ENCODE results near the gene MYOF. TPM values are rescaled to one million over a fixed set of nuclear protein-coding genes. Genes with fewer than 3 reads are reported as not detected.
A peak's percentile ranks its signal among the peaks of the same experiment; 100 is the strongest.

The MYOF gene
- total RNA-seq, 4 donors from 2014 or later: 77.8 to 174 (median 116) TPM

DNA sequence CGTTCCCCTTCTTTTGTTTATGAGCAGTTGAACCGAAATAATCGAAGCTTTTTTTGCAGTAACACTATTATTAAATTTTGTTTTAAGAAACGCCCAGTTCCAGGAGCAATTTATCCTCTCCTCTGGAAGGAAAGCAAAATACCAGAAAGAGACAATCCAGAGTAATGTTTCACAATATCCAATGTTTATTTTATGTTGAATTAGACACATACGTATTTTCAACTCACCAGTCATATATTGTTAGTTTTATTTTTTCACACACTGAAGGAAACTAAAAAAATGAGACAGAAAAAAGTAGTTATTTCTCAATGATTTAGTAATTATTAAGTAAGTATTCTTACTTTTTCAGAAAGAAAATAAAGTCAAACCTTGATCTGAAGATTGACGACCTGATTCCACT lies 85.1 kb downstream of the MYOF start:
- H3K27ac ChIP-seq: no peak overlapping the region
- WGBS: 66% methylated on average over 6 of the region's 6 CpGs
- H3K27me3 ChIP-seq: no peaks in the 10 kb centered on the region

DNA sequence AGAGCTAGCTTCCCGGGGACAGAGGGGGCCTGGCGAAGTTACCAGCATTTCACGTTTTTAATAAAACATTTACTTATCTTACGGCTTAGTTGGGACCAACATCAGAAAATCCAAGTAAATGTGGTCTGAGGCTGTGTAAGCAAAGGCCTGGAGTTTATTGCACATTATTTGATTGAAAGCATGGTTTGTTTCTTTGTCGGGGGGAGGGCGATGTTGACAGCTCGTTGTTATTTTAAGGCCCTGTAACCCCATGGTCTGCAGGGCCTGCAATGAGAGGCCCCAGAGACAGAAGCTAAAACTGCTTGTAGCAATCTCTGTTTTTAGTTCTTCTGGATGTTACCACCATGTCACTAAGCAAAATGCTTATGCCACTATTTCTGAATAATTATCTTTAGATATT lies 88.9 kb downstream of the MYOF start:
- Histone ChIP-seq H3K27ac (no peak overlapping the region), H3K4me3 (no peak overlapping the region), H3K36me3 (peaks cover 52% of the 10 kb centered on the region), H3K9me3 (no peaks in the 10 kb centered on the region), H3K4me1 (no peaks in the 10 kb centered on the region), H3K27me3 (no peaks in the 10 kb centered on the region)
- no peak for DNase-seq (ENCODE audit: low spot score in 2 of 2)
- TF ChIP-seq, protein P1, sequence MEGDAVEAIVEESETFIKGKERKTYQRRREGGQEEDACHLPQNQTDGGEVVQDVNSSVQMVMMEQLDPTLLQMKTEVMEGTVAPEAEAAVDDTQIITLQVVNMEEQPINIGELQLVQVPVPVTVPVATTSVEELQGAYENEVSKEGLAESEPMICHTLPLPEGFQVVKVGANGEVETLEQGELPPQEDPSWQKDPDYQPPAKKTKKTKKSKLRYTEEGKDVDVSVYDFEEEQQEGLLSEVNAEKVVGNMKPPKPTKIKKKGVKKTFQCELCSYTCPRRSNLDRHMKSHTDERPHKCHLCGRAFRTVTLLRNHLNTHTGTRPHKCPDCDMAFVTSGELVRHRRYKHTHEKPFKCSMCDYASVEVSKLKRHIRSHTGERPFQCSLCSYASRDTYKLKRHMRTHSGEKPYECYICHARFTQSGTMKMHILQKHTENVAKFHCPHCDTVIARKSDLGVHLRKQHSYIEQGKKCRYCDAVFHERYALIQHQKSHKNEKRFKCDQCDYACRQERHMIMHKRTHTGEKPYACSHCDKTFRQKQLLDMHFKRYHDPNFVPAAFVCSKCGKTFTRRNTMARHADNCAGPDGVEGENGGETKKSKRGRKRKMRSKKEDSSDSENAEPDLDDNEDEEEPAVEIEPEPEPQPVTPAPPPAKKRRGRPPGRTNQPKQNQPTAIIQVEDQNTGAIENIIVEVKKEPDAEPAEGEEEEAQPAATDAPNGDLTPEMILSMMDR (IDR thresholded peaks at IDR 0.05): no peak
- no peak for TF ChIP-seq EP300 (IDR thresholded peaks at IDR 0.05)
- TF ChIP-seq POLR2AphosphoS5 (IDR thresholded peaks at IDR 0.05): no peak
- no peak for TF ChIP-seq POLR2A (IDR thresholded peaks at IDR 0.05)
- 76% methylated on average over 7 of the region's 7 CpGs for WGBS

More for the DNA sequence above, 85.1 kb downstream of the MYOF start:
- H3K4me3 ChIP-seq: no peak overlapping the region
- TF ChIP-seq POLR2A (IDR thresholded peaks at IDR 0.05): no peak
- TF ChIP-seq, protein P1 (IDR thresholded peaks at IDR 0.05): no peak
- no peak for TF ChIP-seq POLR2AphosphoS5 (IDR thresholded peaks at IDR 0.05)
- TF ChIP-seq EP300 (IDR thresholded peaks at IDR 0.05): no peak
- H3K4me1 ChIP-seq: no peaks in the 10 kb centered on the region
- no peaks in the 10 kb centered on the region for H3K9me3 ChIP-seq
- no peak for DNase-seq (ENCODE audit: low spot score in 2 of 2)
- H3K36me3 ChIP-seq: peaks cover 75% of the 10 kb centered on the region

DNA sequence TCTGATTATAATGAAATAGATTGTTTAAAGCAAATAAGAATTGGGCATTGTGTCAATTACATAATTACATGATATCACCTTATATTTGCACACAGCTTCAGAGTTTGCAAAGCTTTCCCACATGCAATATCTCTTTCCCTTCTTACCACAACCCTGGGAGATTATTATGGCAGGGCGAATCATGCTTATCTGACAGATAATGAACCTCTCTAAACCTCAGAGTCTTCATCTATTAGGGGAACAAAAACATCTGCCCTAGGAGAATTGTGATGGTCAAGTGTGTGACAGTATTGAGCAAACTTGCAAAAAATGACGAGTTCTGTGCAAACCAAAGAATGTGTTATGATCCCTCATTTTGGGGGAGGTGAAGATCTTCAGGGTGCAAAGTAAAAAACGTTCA lies 90.0 kb downstream of the MYOF start:
- DNase-seq (ENCODE audit: low spot score in 2 of 2): no peak
- TF ChIP-seq EP300 (IDR thresholded peaks at IDR 0.05): no peak
- no peak for TF ChIP-seq POLR2A (IDR thresholded peaks at IDR 0.05)
- TF ChIP-seq, protein P1 (IDR thresholded peaks at IDR 0.05): no peak
- TF ChIP-seq POLR2AphosphoS5 (IDR thresholded peaks at IDR 0.05): no peak
- Histone ChIP-seq H3K36me3 (peaks cover 57% of the 10 kb centered on the region), H3K27ac (no peak overlapping the region), H3K4me3 (no peak overlapping the region), H3K4me1 (peaks cover 8% of the 10 kb centered on the region), H3K27me3 (no peaks in the 10 kb centered on the region), H3K9me3 (no peaks in the 10 kb centered on the region)
- 76% methylated on average over 3 of the region's 3 CpGs for WGBS

DNA sequence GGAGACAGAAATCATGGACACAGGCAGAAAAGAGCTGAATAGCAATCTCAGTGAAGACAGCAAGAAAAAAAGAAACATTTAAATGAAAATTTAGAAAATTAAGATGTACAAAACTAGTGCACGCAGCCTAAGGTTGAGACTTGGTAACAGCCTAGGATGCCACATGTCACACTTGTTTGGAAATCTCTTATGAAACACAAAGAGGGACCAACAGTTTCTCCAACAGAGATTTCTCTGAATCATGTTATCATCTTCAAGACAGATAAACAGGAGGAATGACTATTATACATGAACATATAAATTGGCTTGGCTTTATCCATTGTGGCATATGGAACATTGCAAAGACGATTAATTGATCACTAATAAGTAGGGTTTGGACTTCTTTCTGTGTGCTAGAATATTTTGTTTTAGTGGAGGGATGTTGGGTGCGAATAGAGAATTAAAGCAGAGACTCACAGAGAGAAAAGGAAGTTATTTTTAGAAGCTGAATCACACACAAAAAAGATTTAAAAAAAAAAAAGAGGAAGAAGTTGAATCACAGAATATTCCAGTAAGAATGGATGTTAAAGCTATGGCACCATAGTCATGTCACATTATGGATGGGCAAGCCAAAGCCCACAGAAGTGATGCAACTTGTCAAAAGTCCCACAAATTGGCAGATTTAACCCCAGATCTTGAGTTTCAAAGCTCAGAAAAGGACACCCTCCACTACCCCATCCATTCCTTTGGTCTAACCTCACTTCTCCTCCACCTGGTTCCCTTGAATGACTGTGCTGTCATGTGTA lies 91.6 kb downstream of the MYOF start:
- Histone ChIP-seq H3K27me3 (no peaks in the 10 kb centered on the region), H3K9me3 (no peaks in the 10 kb centered on the region), H3K36me3 (peaks cover 55% of the 10 kb centered on the region), H3K4me3 (no peak overlapping the region), H3K4me1 (peaks cover 15% of the 10 kb centered on the region), H3K27ac (no peak overlapping the region)
- no peak for DNase-seq (ENCODE audit: low spot score in 2 of 2)
- WGBS: 85% methylated on average over 3 of the region's 3 CpGs
- TF ChIP-seq EP300 (IDR thresholded peaks at IDR 0.05) (no peak), POLR2AphosphoS5 (IDR thresholded peaks at IDR 0.05) (no peak), POLR2A (IDR thresholded peaks at IDR 0.05) (no peak)
- TF ChIP-seq, protein P1 (IDR thresholded peaks at IDR 0.05): no peak

DNA sequence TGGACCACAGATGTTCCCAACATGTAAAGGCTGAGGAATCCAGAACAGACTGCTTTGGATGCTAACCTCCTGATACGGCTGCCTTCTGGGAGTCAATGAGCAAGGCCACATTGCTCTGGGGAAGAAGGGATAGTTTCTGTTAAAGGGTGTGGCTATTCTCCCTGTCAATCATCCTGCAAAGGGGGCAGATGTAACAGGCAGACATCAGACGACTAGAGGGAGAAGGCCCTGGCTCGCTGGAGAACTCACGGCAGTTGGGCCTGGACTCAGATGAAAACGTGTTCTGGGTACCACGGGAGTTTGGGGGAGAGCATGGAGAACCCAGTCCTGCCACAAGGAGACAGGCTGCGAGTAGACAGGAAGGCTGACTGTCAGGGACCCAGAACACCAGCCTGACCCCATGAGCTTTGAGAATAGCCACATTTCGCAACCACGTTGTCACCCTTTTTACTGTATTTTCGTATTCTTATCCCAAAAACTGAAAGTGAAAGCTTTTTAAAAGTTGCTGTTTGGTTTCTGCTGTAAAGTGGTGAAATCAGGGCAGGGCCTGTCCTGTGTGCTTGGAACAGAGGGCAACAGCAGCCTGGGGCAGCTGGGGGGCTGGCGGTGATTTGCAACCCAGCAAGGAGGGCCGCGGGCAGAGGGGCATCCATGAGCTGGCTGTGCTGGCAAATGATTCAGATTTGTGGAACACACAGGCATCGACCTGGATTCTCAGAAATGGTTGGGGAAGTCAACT lies 95.3 kb downstream of the MYOF start:
- no peaks in the 10 kb centered on the region for H3K9me3 ChIP-seq
- 65% methylated on average over 14 of the region's 14 CpGs for WGBS
- peak in 1 of 2 donors; percentile 65 for DNase-seq (ENCODE audit: low spot score in 2 of 2)
- H3K4me3 ChIP-seq: no peak overlapping the region
- peaks cover 21% of the 10 kb centered on the region for H3K4me1 ChIP-seq
- peak overlapping the region; percentile 64 for H3K27ac ChIP-seq
- no peak for TF ChIP-seq POLR2AphosphoS5 (IDR thresholded peaks at IDR 0.05)
- TF ChIP-seq EP300 (IDR thresholded peaks at IDR 0.05): no peak
- no peak for TF ChIP-seq POLR2A (IDR thresholded peaks at IDR 0.05)
- TF ChIP-seq, protein P1 (IDR thresholded peaks at IDR 0.05): peak in 1 of 2 donors; percentile 22
- H3K27me3 ChIP-seq: no peaks in the 10 kb centered on the region
- peaks cover 51% of the 10 kb centered on the region for H3K36me3 ChIP-seq

All from suprapubic skin (tissue), 4 donors.